Breast epithelium (tissue), 3 donors: ENCODE results near the gene RRAD.

Experiments used
- CTCF ChIP-seq, 3 donors: fragments of 450-650 bp; IDR thresholded peaks; one replicate each; pipeline ENCODE4 v1.5.1; 2016 to 2017; ENCODE audit warnings: antibody characterized with exemption in 3 of 3, mild to moderate bottlenecking in 3 of 3, moderate library complexity in 3 of 3
- POLR2A ChIP-seq: fragments of 450-650 bp; IDR thresholded peaks from one replicate; pipeline ENCODE4 v1.6.1; 2016; ENCODE audit warnings: antibody characterized with exemption, mild to moderate bottlenecking, moderate library complexity

GRCh38 chr16:66914541-66914940 lies 10.8 kb downstream of the RRAD start:
- TF ChIP-seq CTCF (IDR thresholded peaks at IDR 0.05), result no peak
- TF ChIP-seq POLR2A, result no peak
